HCT116 (cell line): ENCODE results near the gene FOXP1. TPM values are rescaled to one million over a fixed set of nuclear protein-coding genes. Genes with fewer than 3 reads are reported as not detected.

Source experiments
- ATAC-seq: fragments of 200-7000 bp; cut with Tn5 transposase; 2 replicates; pipeline ENCODE4 v1.9.1; 2020; ENCODE audit warnings: mild to moderate bottlenecking, moderate library complexity
- BruUV-seq: library from RNA; stranded (reverse); fragments of 400-500 nt; replicated peaks from 2 replicates; lab custom pipeline; 2021; lab: Mats Ljungman, UMichigan
- CTCF ChIA-PET: fragments of 300-600 bp; sonication (Branson Sonifier 250); formaldehyde crosslinking; loops from one replicate; lab custom pipeline; 2021; ENCODE audit warnings: antibody characterized with exemption; lab: Charles Lee
- POLR2A ChIA-PET: fragments of 300-600, 350-600 bp; sonication (Branson Sonifier 250); formaldehyde crosslinking; loops from one replicate; lab custom pipeline; 2021; ENCODE audit warnings: antibody characterized with exemption; lab: Charles Lee
- RAD21 ChIA-PET, 2 experiments: fragments of 300-600 bp; sonication (Branson Sonifier 250); formaldehyde crosslinking; loops; one replicate each; lab custom pipeline; 2023; ENCODE audit warnings: low total read pairs in 2 of 2; ENCODE audit not compliant: uncharacterized antibody in 2 of 2, unreplicated experiment in 2 of 2, low non-redundant PET in 1 of 2; lab: Charles Lee
- DNase-seq: peaks from one replicate; pipeline ENCODE4 v3.0.0-alpha.2; 2010; ENCODE audit warnings: low read depth, low spot score
- H2AFZ ChIP-seq: fragments of 200-600 bp; shearing (Covaris generic), sonication (generic); 2 replicates; pipeline ENCODE4 v1.6.1; 2017; ENCODE audit warnings: low read depth, mixed run types, mixed read lengths, antibody characterized with exemption, low read length; ENCODE audit not compliant: poor library complexity, severe bottlenecking
- H3K27ac ChIP-seq: 2 replicates; pipeline ENCODE4 v1.5.1; 2012; ENCODE audit warnings: low read depth, low read length
- H3K27me3 ChIP-seq: fragments of 200-600 bp; sonication (generic); 2 replicates; pipeline ENCODE4 v1.6.1; 2016; ENCODE audit warnings: mixed run types, low read length, mixed read lengths; ENCODE audit not compliant: insufficient read depth
- H3K36me3 ChIP-seq, 2 experiments: fragments of 200-500 bp in 1 of 2; fragments of 200-600 bp in 1 of 2; sonication (Bioruptor generic) in 1 of 2; sonication (generic) in 1 of 2; 2 replicates each; pipeline versions ENCODE4 v1.5.1 to v1.6.1; 2014 to 2016; ENCODE audit warnings: low read length in 2 of 2, inconsistent platforms in 1 of 2, mixed read lengths in 1 of 2, mixed run types in 1 of 2; ENCODE audit not compliant: insufficient read depth in 2 of 2, control insufficient read depth in 1 of 2
- H3K4me1 ChIP-seq, 2 experiments: fragments of 200-600 bp in 1 of 2; sonication (generic) in 1 of 2; 2 replicates each; pipeline versions ENCODE4 v1.5.1 to v1.6.1; 2012 to 2017; ENCODE audit warnings: low read length in 2 of 2, inconsistent platforms in 1 of 2, mild to moderate bottlenecking in 1 of 2, mixed read lengths in 1 of 2, mixed run types in 1 of 2, moderate library complexity in 1 of 2; ENCODE audit not compliant: insufficient read depth in 2 of 2, control insufficient read depth in 1 of 2
- H3K4me2 ChIP-seq: fragments of 200-600 bp; sonication (generic); 2 replicates; pipeline ENCODE4 v1.6.1; 2017; ENCODE audit warnings: mixed run types, low read length, mixed read lengths
- H3K4me3 ChIP-seq, 2 experiments: fragments of 200-600 bp in 1 of 2; sonication (generic) in 1 of 2; replicated peaks in 1 of 2; 2 replicates each; pipeline ENCODE4 v1.5.1; 2011 to 2016; ENCODE audit warnings: low read length in 2 of 2, control low read depth in 1 of 2, low read depth in 1 of 2, mild to moderate bottlenecking in 1 of 2, mixed read lengths in 1 of 2, mixed run types in 1 of 2
- H3K79me2 ChIP-seq: fragments of 200-600 bp; sonication (generic); 2 replicates; pipeline ENCODE4 v1.6.1; 2017; ENCODE audit warnings: mild to moderate bottlenecking, mixed run types, low read length, moderate library complexity, mixed read lengths; ENCODE audit not compliant: insufficient read depth
- H3K9ac ChIP-seq: fragments of 200-600 bp; sonication (generic); 2 replicates; pipeline ENCODE4 v1.6.1; 2016; ENCODE audit warnings: low read length, mixed read lengths
- H3K9me2 ChIP-seq: fragments of 200-600 bp; sonication (generic), shearing (Covaris generic); 2 replicates; pipeline ENCODE4 v1.6.1; 2017; ENCODE audit warnings: mixed run types, mild to moderate bottlenecking, moderate library complexity; ENCODE audit not compliant: insufficient read depth
- H3K9me3 ChIP-seq, 2 experiments: fragments of 200-500 bp in 1 of 2; fragments of 200-600 bp in 1 of 2; sonication (Bioruptor generic) in 1 of 2; sonication (generic) in 1 of 2; 2 replicates each; pipeline ENCODE4 v1.6.1; 2014 to 2017; ENCODE audit warnings: low read length in 2 of 2, mixed read lengths in 2 of 2, inconsistent platforms in 1 of 2, low read depth in 1 of 2, mild to moderate bottlenecking in 1 of 2, mixed run types in 1 of 2, moderate library complexity in 1 of 2; ENCODE audit not compliant: control insufficient read depth in 1 of 2, insufficient read depth in 1 of 2
- H4K20me1 ChIP-seq: fragments of 200-600 bp; sonication (generic), shearing (Covaris generic); 2 replicates; pipeline ENCODE4 v1.6.1; 2017; ENCODE audit warnings: mixed run types, mild to moderate bottlenecking, moderate library complexity; ENCODE audit not compliant: insufficient read depth
- CBX3 ChIP-seq: IDR thresholded peaks from 2 replicates; pipeline ENCODE4 v1.6.1; 2012; ENCODE audit warnings: low read depth
- CEBPB ChIP-seq: IDR thresholded peaks from 2 replicates; pipeline ENCODE4 v1.6.1; 2012; ENCODE audit warnings: low read depth
- EZH2phosphoT487 ChIP-seq: fragments of 200-600 bp; IDR thresholded peaks from 2 replicates; pipeline ENCODE4 v1.6.1; 2018; ENCODE audit warnings: antibody characterized with exemption, borderline replicate concordance
- FOSL1 ChIP-seq: IDR thresholded peaks from 2 replicates; pipeline ENCODE4 v1.6.1; 2012; ENCODE audit warnings: low read depth
- JUND ChIP-seq: IDR thresholded peaks from 2 replicates; pipeline ENCODE4 v1.6.1; 2012
- REST ChIP-seq: IDR thresholded peaks from 2 replicates; pipeline ENCODE4 v1.6.1; 2012; ENCODE audit warnings: low read depth
- TCF7L2 ChIP-seq: IDR thresholded peaks from 2 replicates; pipeline ENCODE4 v1.7.0; 2011; ENCODE audit warnings: borderline replicate concordance, inconsistent platforms; ENCODE audit not compliant: insufficient read depth, insufficient read length; ENCODE audit errors: extremely low read depth
- YY1 ChIP-seq: IDR thresholded peaks from 2 replicates; pipeline ENCODE4 v1.6.1; 2011; ENCODE audit warnings: low read length, low read depth, moderate library complexity, mild to moderate bottlenecking; ENCODE audit not compliant: insufficient replicate concordance; ENCODE audit errors: extremely low read depth
- intact Hi-C: fragments of 100-400 bp; cut with micrococcal nuclease; formaldehyde crosslinking; loops from 2 replicates; pipeline ENCODE4 v1.10.0; 2022
- total RNA-seq: library from RNA; stranded (reverse); gene quantifications from one replicate; pipeline ENCODE4 v1.2.1, GENCODE V29; 2021; ENCODE audit not compliant: unreplicated experiment

Gene FOXP1
- total RNA-seq, 1 experiment from 2014 or later = 11.4 TPM

- ChIA-PET POLR2A (no interaction called here), RAD21 (no interaction called here), CTCF (no interaction called here)
- Histone ChIP-seq H3K9me2 (no peaks in the 10 kb centered on the region), H4K20me1 (no peaks in the 10 kb centered on the region), H3K27ac (no peak overlapping the region), H3K36me3 (no peaks in the 10 kb centered on the region), H3K9me3 (no peaks in the 10 kb centered on the region), H3K4me3 (no peak overlapping the region), H3K4me1 (peaks cover 0 to 5% of the 10 kb centered on the region in 2 experiments; a peak in 1 of 4 replicates), H3K27me3 (no peaks in the 10 kb centered on the region), H3K9ac (no peak overlapping the region), H2AFZ (no peak overlapping the region), H3K79me2 (no peaks in the 10 kb centered on the region), H3K4me2 (no peak overlapping the region)
- ATAC-seq (no peak), DNase-seq (no peak)
- no TSS peak for BruUV-seq
- TF ChIP-seq YY1 (no peak), TCF7L2 (no peak), JUND (no peak), CEBPB (no peak), EZH2phosphoT487 (no peak), CBX3 (no peak), REST (no peak), FOSL1 (no peak)
- intact Hi-C loops = no loop called here
Measured at GRCh38 chr3:71513515-71513914, 70.0 kb downstream of the FOXP1 start.
